Adrenal gland (tissue), 12 donors: ENCODE measurements around the gene KCNAB1. TPM values are rescaled to one million over a fixed set of nuclear protein-coding genes. Genes with fewer than 3 reads are reported as not detected.

ENCODE experiments used
- DNase-seq, 7 donors: peaks; one replicate each; pipeline ENCODE4 v3.0.0-alpha.2; 2019 to 2020
- H3K27ac ChIP-seq, 5 donors: fragments of 200-600 bp; sonication (generic) in 4 of 5; 1 replicate in 3 of 5; 2 replicates in 2 of 5; pipeline versions ENCODE4 v1.5.1 to v1.8.0; 2016 to 2020; ENCODE audit warnings: mild to moderate bottlenecking in 1 of 5
- H3K27me3 ChIP-seq: fragments of 200-600 bp; 2 replicates; pipeline ENCODE4 v1.8.0; 2021
- H3K36me3 ChIP-seq, 2 donors: fragments of 200-600 bp; replicated peaks in 1 of 2; 1 replicate in 1 of 2; 2 replicates in 1 of 2; pipeline versions ENCODE4 v1.5.1 to v1.8.0; 2018 to 2022
- H3K4me1 ChIP-seq, 2 donors: fragments of 200-600 bp; replicated peaks in 1 of 2; 1 replicate in 1 of 2; 2 replicates in 1 of 2; pipeline versions ENCODE4 v1.5.1 to v1.8.0; 2018 to 2021
- H3K4me3 ChIP-seq, 4 donors: fragments of 200-600 bp; sonication (generic) in 3 of 4; one replicate each; pipeline ENCODE4 v1.5.1; 2016 to 2018
- H3K9me3 ChIP-seq, 3 donors: fragments of 200-600 bp; sonication (generic) in 1 of 3; replicated peaks in 1 of 3; 1 replicate in 2 of 3; 2 replicates in 1 of 3; pipeline versions ENCODE4 v1.5.1 to v1.8.0; 2016 to 2021
- CTCF ChIP-seq, 6 experiments: fragments of 450-650 bp in 4 of 6; fragments of 200-600 bp in 2 of 6; sonication (generic) in 1 of 6; IDR thresholded peaks; 1 replicate in 5 of 6; 2 replicates in 1 of 6; pipeline versions ENCODE4 v1.5.1 to v1.8.0; 2016 to 2021; ENCODE audit warnings: antibody characterized with exemption in 6 of 6, mild to moderate bottlenecking in 2 of 6, moderate library complexity in 1 of 6
- POLR2A ChIP-seq, 2 donors: fragments of 450-650 bp; IDR thresholded peaks; one replicate each; pipeline ENCODE4 v1.6.1; 2017; ENCODE audit warnings: antibody characterized with exemption in 2 of 2, mild to moderate bottlenecking in 2 of 2, moderate library complexity in 1 of 2
- WGBS, 4 donors: extraction: QIAGEN DNeasy Blood & Tissue Kit in 2 of 4; methylation state at CpG; one replicate each; pipeline versions ENCODE4 v1.1.5 to v1.1.7; 2013 to 2017; 5-methylcytosine and 5-hydroxymethylcytosine counted together
- intact Hi-C, 2 donors: fragments of 100-400 bp; cut with DNase I; formaldehyde crosslinking; loops; one replicate each; pipeline versions ENCODE4 v1.14.1 to v1.15.0; 2022 to 2023
- polyA plus RNA-seq, 3 donors: library from polyadenylated mRNA; stranded (reverse); fragments of 200-250 nt in 2 of 3; fragments of 350-450 nt in 1 of 3; fragmentation: Illumina TruSeq in 1 of 3; extraction: RNeasy Lipid Tissue Mini Kit (QIAGEN cat#74804) in 1 of 3; gene quantifications; one replicate each; pipeline ENCODE4 v1.2.3, GENCODE V29; 2013 to 2014
- total RNA-seq, 9 donors: library from RNA; depleted of rRNA in 4 of 9; stranded (reverse); fragments of >200 nt in 4 of 9; fragments of 120-200 nt in 1 of 9; fragmentation: NEBNext Ultra II Directional in 1 of 9; extraction: Animal tissue kit (Norgen Biotek cat#: 25700) in 1 of 9; gene quantifications; one replicate each; pipeline versions ENCODE4 v1.1.0 to v1.2.4, GENCODE V29; 2013 to 2023
- donor health status: healthy with polysubstance abuse.
- donor health status: Bipolar disorder and iron deficiency.
- donor health status: DM: yes; HTN: yes; CAD: no.
- donor health status: DM: no; HTN: no; CAD: no.
- donor health status: DM: no; HTN: no; CAD: no.
- donor health status: DM: yes; HTN: yes; CAD: no.

KCNAB1 gene
- total and polyA plus RNA-seq, 12 donors: 0.36 to 5.0 (median 1.5) TPM

DNA sequence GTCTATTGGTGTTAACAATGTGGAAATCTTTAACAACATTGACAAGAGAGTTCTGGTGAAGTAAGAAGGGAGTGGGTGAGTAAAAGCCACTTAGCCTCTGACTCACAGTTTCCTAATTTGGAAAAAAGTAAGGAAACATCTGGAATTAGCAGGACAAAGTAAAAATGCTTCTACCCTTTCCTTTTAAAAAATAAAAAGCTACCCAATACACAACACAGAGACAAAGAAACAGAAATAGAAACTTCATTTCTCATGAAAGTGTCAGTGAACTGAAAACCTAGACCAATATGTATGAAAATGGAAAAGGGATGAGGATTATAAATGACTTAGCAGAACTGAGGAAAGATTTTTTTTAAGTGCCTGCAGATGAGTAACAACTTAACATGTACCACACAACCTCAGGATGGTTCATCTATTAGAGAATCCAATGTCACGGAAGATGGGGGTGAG is 369.1 kb downstream of the KCNAB1 start:
- no peaks in the 10 kb centered on the region for H3K9me3 ChIP-seq
- no peaks in the 10 kb centered on the region for H3K4me1 ChIP-seq
- no peak overlapping the region for H3K4me3 ChIP-seq
- H3K36me3 ChIP-seq: no peaks in the 10 kb centered on the region
- no peak for DNase-seq
- no peaks in the 10 kb centered on the region for H3K27me3 ChIP-seq
- H3K27ac ChIP-seq: no peak overlapping the region
- 81 to 100% (median 87%) methylated on average over 1 of the region's 1 CpG for WGBS, 4 donors
- intact Hi-C loops: no loop called here
- no peak for TF ChIP-seq POLR2A (IDR thresholded peaks at IDR 0.05)
- TF ChIP-seq CTCF (IDR thresholded peaks at IDR 0.05): no peak

GRCh38 chr3:156491192-156491591 is 370.8 kb downstream of the KCNAB1 start:
- DNase-seq: no peak
- Histone ChIP-seq H3K27ac (no peak overlapping the region), H3K4me3 (no peak overlapping the region), H3K4me1 (no peaks in the 10 kb centered on the region), H3K27me3 (no peaks in the 10 kb centered on the region), H3K9me3 (no peaks in the 10 kb centered on the region), H3K36me3 (no peaks in the 10 kb centered on the region)
- TF ChIP-seq POLR2A (IDR thresholded peaks at IDR 0.05) (no peak), CTCF (IDR thresholded peaks at IDR 0.05) (no peak)
- intact Hi-C loops: no loop called here
- 63 to 82% (median 69%) methylated on average over 3 of the region's 3 CpGs for WGBS, 4 donors

DNA sequence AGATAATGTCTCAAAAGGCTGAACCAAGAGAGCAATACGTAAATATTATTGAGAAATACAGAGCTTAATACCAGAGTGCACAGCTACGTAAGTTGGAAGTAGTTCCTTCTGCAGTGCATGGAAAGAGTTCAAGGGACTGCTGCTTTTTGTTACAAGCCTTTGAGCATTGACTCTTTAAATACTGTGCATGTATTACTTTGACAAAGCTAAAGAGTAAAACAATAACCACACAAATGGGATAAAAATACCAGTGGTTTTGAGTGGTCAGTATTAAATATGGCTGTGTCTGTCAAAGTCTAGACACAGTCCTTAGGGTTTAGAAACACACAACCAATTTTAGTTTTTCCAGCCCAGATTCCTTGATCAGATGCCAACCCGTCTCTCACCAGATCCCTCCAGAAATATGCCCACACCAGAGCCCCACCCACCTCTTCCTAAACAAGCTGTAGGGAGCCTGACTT is 372.5 kb downstream of the KCNAB1 start:
- no peaks in the 10 kb centered on the region for H3K36me3 ChIP-seq
- intact Hi-C loops: no loop called here
- no peaks in the 10 kb centered on the region for H3K27me3 ChIP-seq
- no peak overlapping the region for H3K27ac ChIP-seq
- no peaks in the 10 kb centered on the region for H3K4me1 ChIP-seq
- WGBS, 4 donors: 59 to 77% (median 71%) methylated on average over 3 of the region's 3 CpGs
- no peaks in the 10 kb centered on the region for H3K9me3 ChIP-seq
- no peak overlapping the region for H3K4me3 ChIP-seq
- TF ChIP-seq POLR2A (IDR thresholded peaks at IDR 0.05) (no peak), CTCF (IDR thresholded peaks at IDR 0.05) (no peak)
- no peak for DNase-seq

- Histone ChIP-seq H3K36me3 (no peaks in the 10 kb centered on the region), H3K9me3 (no peaks in the 10 kb centered on the region), H3K27ac (no peak overlapping the region), H3K4me1 (no peaks in the 10 kb centered on the region), H3K4me3 (no peak overlapping the region), H3K27me3 (no peaks in the 10 kb centered on the region)
- 77 to 84% (median 81%) methylated on average over 3 of the region's 3 CpGs for WGBS, 4 donors
- TF ChIP-seq CTCF (IDR thresholded peaks at IDR 0.05) (no peak), POLR2A (IDR thresholded peaks at IDR 0.05) (no peak)
- no peak for DNase-seq
- intact Hi-C loops: no loop called here
Observed at GRCh38 chr3:156493887-156494286, 373.5 kb downstream of the KCNAB1 start.
